SU-DHL-6 (cell line): ENCODE measurements around the gene MYO18A.

Experiments
- H2AFZ ChIP-seq: fragments of 200-600 bp; sonication (generic); 2 replicates; pipeline ENCODE4 v1.6.1; 2014; ENCODE audit warnings: low read depth, mild to moderate bottlenecking, moderate library complexity, mixed read lengths, antibody characterized with exemption, low read length; ENCODE audit not compliant: severe bottlenecking
- H3F3A ChIP-seq: fragments of 200-600 bp; shearing (Covaris generic); 2 replicates; pipeline ENCODE4 v1.6.0; 2016; ENCODE audit warnings: antibody characterized with exemption, mild to moderate bottlenecking; ENCODE audit not compliant: insufficient read depth
- H3K27ac ChIP-seq: fragments of 200-600 bp; sonication (generic); 2 replicates; pipeline ENCODE4 v1.5.1; 2016; ENCODE audit warnings: low read depth, mild to moderate bottlenecking, low read length, moderate library complexity, mixed read lengths
- H3K27me3 ChIP-seq: fragments of 200-600 bp; sonication (generic), shearing (Covaris generic); 2 replicates; pipeline ENCODE4 v1.6.0; 2014; ENCODE audit warnings: mild to moderate bottlenecking, low read length
- H3K36me3 ChIP-seq: fragments of 200-600 bp; sonication (generic); 2 replicates; pipeline ENCODE4 v1.6.1; 2014; ENCODE audit warnings: mild to moderate bottlenecking, low read length, mixed read lengths
- H3K4me2 ChIP-seq: fragments of 300-600, 200-600 bp; shearing (Covaris generic), sonication (generic); 2 replicates; pipeline ENCODE4 v1.6.0; 2014; ENCODE audit warnings: low read length, low read depth, mild to moderate bottlenecking; ENCODE audit not compliant: poor library complexity, severe bottlenecking
- H3K4me3 ChIP-seq: fragments of 200-600 bp; sonication (generic); 2 replicates; pipeline ENCODE4 v1.5.1; 2014; ENCODE audit warnings: antibody characterized with exemption, low read length, mild to moderate bottlenecking, mixed read lengths; ENCODE audit not compliant: insufficient read depth, poor library complexity, severe bottlenecking
- H3K79me2 ChIP-seq: fragments of 200-600 bp; sonication (generic); 2 replicates; pipeline ENCODE4 v1.6.1; 2014; ENCODE audit warnings: mild to moderate bottlenecking, low read length, moderate library complexity; ENCODE audit not compliant: insufficient read depth
- H3K9ac ChIP-seq: fragments of 200-600 bp; sonication (generic); 2 replicates; pipeline ENCODE4 v1.7.0; 2014; ENCODE audit warnings: mild to moderate bottlenecking, low read length
- H3K9me2 ChIP-seq: fragments of 200-600 bp; sonication (generic); replicated peaks from 2 replicates; pipeline ENCODE4 v1.6.1; 2014; ENCODE audit warnings: low read length; ENCODE audit not compliant: insufficient read depth
- H3K9me3 ChIP-seq: fragments of 200-600 bp; sonication (generic); 2 replicates; pipeline ENCODE4 v1.6.1; 2014; ENCODE audit warnings: low read length, mixed read lengths; ENCODE audit not compliant: insufficient read depth
- H4K20me1 ChIP-seq: fragments of 200-600 bp; sonication (generic); 2 replicates; pipeline ENCODE4 v1.6.1; 2014; ENCODE audit warnings: low read depth, mild to moderate bottlenecking, antibody characterized with exemption, low read length, moderate library complexity, mixed read lengths
- EZH2phosphoT487 ChIP-seq: fragments of 200-600 bp; sonication (generic), shearing (Covaris generic); conservative IDR thresholded peaks from 2 replicates; pipeline ENCODE4 v1.6.1; 2018; ENCODE audit warnings: mild to moderate bottlenecking, antibody characterized with exemption, low read length, moderate library complexity, mixed read lengths
- TF ChIP-seq, protein P1 (sequence below): fragments of 200-600 bp; sonication (generic); IDR thresholded peaks from one replicate; pipeline ENCODE4 v1.5.1; 2017; ENCODE audit warnings: antibody characterized with exemption, mild to moderate bottlenecking, low read length, moderate library complexity; ENCODE audit not compliant: insufficient read depth, poor library complexity, severe bottlenecking

MYO18A gene

DNA sequence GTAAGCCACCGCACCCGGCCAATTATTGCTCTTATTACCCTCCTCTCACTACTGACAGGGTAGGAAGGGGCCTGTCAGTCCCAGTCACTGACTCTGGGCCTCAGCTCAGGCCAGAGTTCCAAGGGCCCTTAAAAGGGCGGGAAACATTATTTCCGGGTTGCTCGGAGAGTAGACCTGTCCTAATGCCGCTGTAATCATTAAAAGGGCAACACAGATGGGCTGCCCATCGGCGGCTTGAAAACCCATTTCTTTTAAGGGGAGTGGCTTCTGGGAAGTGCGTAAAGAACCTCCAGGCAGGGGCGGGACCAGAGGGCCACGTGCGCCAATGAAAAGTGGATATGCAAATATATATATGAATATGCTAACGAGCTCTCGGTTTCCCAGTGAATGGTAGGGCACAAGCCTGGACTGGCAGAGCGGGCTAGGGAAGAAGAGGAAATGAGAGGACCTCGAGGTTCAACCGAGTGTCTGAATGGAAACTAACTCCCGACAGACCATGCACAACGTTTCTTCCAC is 110.6 kb downstream of the MYO18A start:
- no peak overlapping the region for H3K9ac ChIP-seq
- no peak overlapping the region for H2AFZ ChIP-seq
- H3K9me2 ChIP-seq: no peaks in the 10 kb centered on the region
- H3K27ac ChIP-seq: no peak overlapping the region
- no peaks in the 10 kb centered on the region for H3F3A ChIP-seq
- no peaks in the 10 kb centered on the region for H3K9me3 ChIP-seq
- no peak overlapping the region for H3K4me2 ChIP-seq
- no peaks in the 10 kb centered on the region for H4K20me1 ChIP-seq
- H3K36me3 ChIP-seq: no peaks in the 10 kb centered on the region
- H3K4me3 ChIP-seq: no peak overlapping the region
- H3K27me3 ChIP-seq: no peaks in the 10 kb centered on the region
- TF ChIP-seq, protein P1, sequence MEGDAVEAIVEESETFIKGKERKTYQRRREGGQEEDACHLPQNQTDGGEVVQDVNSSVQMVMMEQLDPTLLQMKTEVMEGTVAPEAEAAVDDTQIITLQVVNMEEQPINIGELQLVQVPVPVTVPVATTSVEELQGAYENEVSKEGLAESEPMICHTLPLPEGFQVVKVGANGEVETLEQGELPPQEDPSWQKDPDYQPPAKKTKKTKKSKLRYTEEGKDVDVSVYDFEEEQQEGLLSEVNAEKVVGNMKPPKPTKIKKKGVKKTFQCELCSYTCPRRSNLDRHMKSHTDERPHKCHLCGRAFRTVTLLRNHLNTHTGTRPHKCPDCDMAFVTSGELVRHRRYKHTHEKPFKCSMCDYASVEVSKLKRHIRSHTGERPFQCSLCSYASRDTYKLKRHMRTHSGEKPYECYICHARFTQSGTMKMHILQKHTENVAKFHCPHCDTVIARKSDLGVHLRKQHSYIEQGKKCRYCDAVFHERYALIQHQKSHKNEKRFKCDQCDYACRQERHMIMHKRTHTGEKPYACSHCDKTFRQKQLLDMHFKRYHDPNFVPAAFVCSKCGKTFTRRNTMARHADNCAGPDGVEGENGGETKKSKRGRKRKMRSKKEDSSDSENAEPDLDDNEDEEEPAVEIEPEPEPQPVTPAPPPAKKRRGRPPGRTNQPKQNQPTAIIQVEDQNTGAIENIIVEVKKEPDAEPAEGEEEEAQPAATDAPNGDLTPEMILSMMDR: no peak
- no peak for TF ChIP-seq EZH2phosphoT487
- H3K79me2 ChIP-seq: no peaks in the 10 kb centered on the region

DNA sequence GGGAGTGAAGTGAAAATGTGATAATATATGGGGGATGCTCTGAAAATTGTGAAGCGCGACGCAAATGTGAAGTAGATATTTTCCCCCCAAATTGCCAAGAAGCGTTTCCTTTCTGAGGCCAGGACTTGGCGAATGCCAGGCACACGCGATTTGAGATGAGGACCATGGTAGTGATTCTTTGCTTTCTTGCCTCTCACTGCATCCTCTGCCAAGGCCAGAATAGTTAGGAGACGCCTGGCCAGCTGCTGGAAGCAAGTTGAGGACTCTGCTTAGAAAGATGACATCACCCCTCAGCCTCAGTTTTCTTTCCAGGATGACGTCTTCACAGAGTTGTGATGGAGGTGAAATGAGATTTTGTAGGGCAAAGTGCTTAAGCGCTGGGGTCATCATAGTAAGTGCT is 111.4 kb downstream of the MYO18A start:
- Histone ChIP-seq H3K9me3 (no peaks in the 10 kb centered on the region), H3K9me2 (no peaks in the 10 kb centered on the region), H2AFZ (no peak overlapping the region), H3F3A (no peaks in the 10 kb centered on the region), H3K27me3 (no peaks in the 10 kb centered on the region), H3K4me3 (no peak overlapping the region), H3K9ac (no peak overlapping the region), H3K27ac (no peak overlapping the region), H3K79me2 (no peaks in the 10 kb centered on the region), H3K36me3 (no peaks in the 10 kb centered on the region), H3K4me2 (no peak overlapping the region), H4K20me1 (no peaks in the 10 kb centered on the region)
- TF ChIP-seq EZH2phosphoT487: no peak
- TF ChIP-seq, protein P1: no peak

DNA sequence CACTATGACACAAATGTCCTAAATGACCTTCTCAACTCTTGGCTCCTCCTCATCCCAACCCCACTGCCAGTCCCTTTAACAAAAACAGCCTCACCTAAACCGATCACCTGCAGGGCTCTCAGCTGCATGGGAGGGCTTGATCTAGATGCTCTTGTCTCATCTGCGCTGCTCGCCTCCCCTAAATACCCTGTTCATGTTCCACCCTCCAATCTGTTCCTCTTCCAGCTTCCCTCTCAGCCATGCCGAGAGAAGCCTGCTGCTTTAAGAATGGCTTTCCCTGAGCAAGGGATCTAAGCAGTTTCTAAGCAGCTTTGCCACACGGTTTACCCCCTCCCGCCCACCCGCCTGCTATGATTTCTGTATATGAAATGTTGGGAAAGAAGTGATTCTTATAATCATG is 113.6 kb downstream of the MYO18A start:
- Histone ChIP-seq H3K4me2 (no peak overlapping the region), H3K9ac (no peak overlapping the region), H3K27ac (no peak overlapping the region), H3K4me3 (no peak overlapping the region), H3K79me2 (no peaks in the 10 kb centered on the region), H3K9me3 (no peaks in the 10 kb centered on the region), H3K9me2 (no peaks in the 10 kb centered on the region), H3K27me3 (no peaks in the 10 kb centered on the region), H3K36me3 (no peaks in the 10 kb centered on the region), H3F3A (no peaks in the 10 kb centered on the region), H2AFZ (no peak overlapping the region), H4K20me1 (no peaks in the 10 kb centered on the region)
- TF ChIP-seq EZH2phosphoT487: no peak
- TF ChIP-seq, protein P1: no peak
